ENCODE measurements around the gene RAD54L. TPM values are rescaled to one million over a fixed set of nuclear protein-coding genes. Genes with fewer than 3 reads are reported as not detected.

The RAD54L gene
- total and polyA plus RNA-seq, 2 of the 4 experiments (the other 2 are of a cell fraction), result 4.8 to 10.6 TPM

DNA sequence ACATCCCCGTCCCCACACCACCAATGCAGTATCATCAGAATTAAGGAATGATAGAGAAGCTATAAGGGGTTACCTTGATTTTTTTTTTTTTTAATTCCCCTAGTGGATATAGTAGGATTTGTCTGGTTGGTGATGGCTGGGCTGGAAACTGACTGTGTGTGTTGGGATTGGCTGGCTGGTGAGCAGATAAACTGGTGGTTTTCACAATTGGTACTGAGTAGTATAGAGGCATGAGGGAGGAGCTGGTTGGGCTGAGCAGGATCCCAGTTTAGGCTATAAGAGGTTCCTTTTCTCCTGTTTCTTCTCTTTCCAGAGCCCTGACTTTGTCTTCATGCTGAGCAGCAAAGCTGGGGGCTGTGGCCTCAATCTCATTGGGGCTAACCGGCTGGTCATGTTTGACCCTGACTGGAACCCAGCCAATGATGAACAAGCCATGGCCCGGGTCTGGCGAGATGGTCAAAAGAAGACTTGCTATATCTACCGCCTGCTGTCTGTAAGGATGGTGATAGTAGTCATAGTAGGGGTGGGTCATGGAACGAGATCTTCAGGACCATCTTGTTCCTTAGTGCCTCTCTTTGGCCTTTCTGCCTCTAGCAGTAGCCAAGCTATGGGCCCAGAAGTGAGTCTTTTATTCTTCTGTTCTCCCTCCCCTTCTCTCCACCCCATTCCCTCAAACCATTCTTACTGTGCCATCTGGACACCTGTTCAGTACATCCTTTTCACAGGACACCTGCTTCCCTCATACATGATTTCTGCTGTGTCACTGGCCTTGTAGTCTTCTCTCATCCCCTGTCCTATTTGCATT lies 26.9 kb downstream of the RAD54L start (continued):
- TF ChIP-seq SMC3 (IDR thresholded peaks at IDR 0.05; ENCODE audit: low read depth, low read length), result no peak

DNA sequence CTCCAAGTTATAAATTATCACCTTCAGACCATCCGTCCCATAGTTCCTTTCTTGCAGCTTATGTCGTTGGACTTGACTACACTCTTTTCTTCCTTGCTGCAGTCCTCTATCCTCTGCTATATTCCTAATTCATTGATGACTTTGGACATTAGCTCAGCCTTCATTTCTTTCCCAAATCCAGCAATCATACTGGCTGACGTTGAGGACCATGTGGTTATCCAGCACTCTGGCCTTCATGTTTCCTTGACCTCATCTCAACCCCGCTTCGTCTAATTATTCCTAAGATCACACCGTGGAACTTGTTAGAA lies 27.4 kb downstream of the RAD54L start:
- Histone ChIP-seq H3K9me3 (ENCODE audit: control insufficient read depth, insufficient read depth, low read length) (no peaks in the 10 kb centered on the region), H3K9ac (ENCODE audit: low read depth, low read length) (no peak overlapping the region), H3K9me1 (ENCODE audit: insufficient read depth, low read length) (peaks cover 6% of the 10 kb centered on the region), H3K4ac (ENCODE audit: low read depth, low read length) (no peak overlapping the region), H3K36me3 (ENCODE audit: control insufficient read depth, insufficient read depth, low read length) (peaks cover 29% of the 10 kb centered on the region), H3K4me3 (ENCODE audit: insufficient read depth, low read depth, low read length) (no peak overlapping the region), H3K23ac (ENCODE audit: low read depth, low read length) (no peak overlapping the region), H4K5ac (ENCODE audit: low read depth, low read length) (no peak overlapping the region), H2BK20ac (ENCODE audit: low read depth, low read length) (no peak overlapping the region), H3K27me3 (ENCODE audit: control insufficient read depth, insufficient read depth, low read length) (no peaks in the 10 kb centered on the region), H3K14ac (replicated peaks; ENCODE audit: low read depth, low read length) (no peak overlapping the region), H3K4me2 (ENCODE audit: low read depth, low read length) (no peak overlapping the region), H2AFZ (replicated peaks; ENCODE audit: low read length, poor library complexity) (no peak overlapping the region), H3K18ac (ENCODE audit: low read depth, low read length) (no peak overlapping the region), H2AK9ac (replicated peaks; ENCODE audit: low read depth, low read length, poor library complexity) (no peak overlapping the region), H2BK15ac (ENCODE audit: low read depth, low read length) (no peak overlapping the region), H2AK5ac (ENCODE audit: low read depth, low read length) (no peak overlapping the region), H3K56ac (ENCODE audit: extremely low read depth, insufficient read depth, low read length) (no peak overlapping the region), H4K20me1 (ENCODE audit: insufficient read depth, low read length) (no peaks in the 10 kb centered on the region), H3K79me1 (ENCODE audit: low read depth in 1 of 2, low read length in 2 of 2) (peaks cover 1 to 3% of the 10 kb centered on the region in 2 experiments; a peak in 1 of 4 replicates), H3K4me1 (ENCODE audit: control insufficient read depth, insufficient read depth, low read length) (no peaks in the 10 kb centered on the region), H4K8ac (ENCODE audit: low read depth in 2 of 2, low read length in 2 of 2) (no peak overlapping the region), H2BK120ac (ENCODE audit: low read depth, low read length) (no peak overlapping the region), H4K91ac (ENCODE audit: insufficient read depth, low read depth, low read length) (no peak overlapping the region), H2BK5ac (ENCODE audit: low read depth, low read length, poor library complexity, severe bottlenecking) (no peak overlapping the region), H3K27ac (ENCODE audit: insufficient read depth, low read length) (no peak overlapping the region)
- intact Hi-C loops (cut with micrococcal nuclease) (no loop called here), in situ Hi-C loops (cut with MboI; ENCODE audit: low sequenced_read_pairs) (no loop called here), dilution Hi-C loops (cut with HindIII; ENCODE audit: low sequenced_read_pairs, unreplicated experiment) (no loop called here)
- TF ChIP-seq, protein P1, sequence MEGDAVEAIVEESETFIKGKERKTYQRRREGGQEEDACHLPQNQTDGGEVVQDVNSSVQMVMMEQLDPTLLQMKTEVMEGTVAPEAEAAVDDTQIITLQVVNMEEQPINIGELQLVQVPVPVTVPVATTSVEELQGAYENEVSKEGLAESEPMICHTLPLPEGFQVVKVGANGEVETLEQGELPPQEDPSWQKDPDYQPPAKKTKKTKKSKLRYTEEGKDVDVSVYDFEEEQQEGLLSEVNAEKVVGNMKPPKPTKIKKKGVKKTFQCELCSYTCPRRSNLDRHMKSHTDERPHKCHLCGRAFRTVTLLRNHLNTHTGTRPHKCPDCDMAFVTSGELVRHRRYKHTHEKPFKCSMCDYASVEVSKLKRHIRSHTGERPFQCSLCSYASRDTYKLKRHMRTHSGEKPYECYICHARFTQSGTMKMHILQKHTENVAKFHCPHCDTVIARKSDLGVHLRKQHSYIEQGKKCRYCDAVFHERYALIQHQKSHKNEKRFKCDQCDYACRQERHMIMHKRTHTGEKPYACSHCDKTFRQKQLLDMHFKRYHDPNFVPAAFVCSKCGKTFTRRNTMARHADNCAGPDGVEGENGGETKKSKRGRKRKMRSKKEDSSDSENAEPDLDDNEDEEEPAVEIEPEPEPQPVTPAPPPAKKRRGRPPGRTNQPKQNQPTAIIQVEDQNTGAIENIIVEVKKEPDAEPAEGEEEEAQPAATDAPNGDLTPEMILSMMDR (conservative IDR thresholded peaks at IDR 0.05; ENCODE audit: low read depth, low read length), result no peak
- no peak for TF ChIP-seq CEBPB (IDR thresholded peaks at IDR 0.05; ENCODE audit: low read depth, low read length)
- TF ChIP-seq, protein P2, sequence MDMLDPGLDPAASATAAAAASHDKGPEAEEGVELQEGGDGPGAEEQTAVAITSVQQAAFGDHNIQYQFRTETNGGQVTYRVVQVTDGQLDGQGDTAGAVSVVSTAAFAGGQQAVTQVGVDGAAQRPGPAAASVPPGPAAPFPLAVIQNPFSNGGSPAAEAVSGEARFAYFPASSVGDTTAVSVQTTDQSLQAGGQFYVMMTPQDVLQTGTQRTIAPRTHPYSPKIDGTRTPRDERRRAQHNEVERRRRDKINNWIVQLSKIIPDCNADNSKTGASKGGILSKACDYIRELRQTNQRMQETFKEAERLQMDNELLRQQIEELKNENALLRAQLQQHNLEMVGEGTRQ (IDR thresholded peaks at IDR 0.05; ENCODE audit: low read depth, low read length), result no peak
- TF ChIP-seq RFX5 (IDR thresholded peaks at IDR 0.05; ENCODE audit: low read depth, low read length), result no peak
- no peak for TF ChIP-seq BHLHE40 (IDR thresholded peaks at IDR 0.05; ENCODE audit: low read depth, low read length)
- TF ChIP-seq MXI1 (IDR thresholded peaks at IDR 0.05; ENCODE audit: borderline replicate concordance, low read depth, low read length), result no peak
- no peak for TF ChIP-seq MAFK (IDR thresholded peaks at IDR 0.05; ENCODE audit: low read depth, low read length)
- no peak for TF ChIP-seq MAZ (IDR thresholded peaks at IDR 0.05; ENCODE audit: borderline replicate concordance, low read depth, low read length)
- no peak for TF ChIP-seq NFE2L2 (IDR thresholded peaks at IDR 0.05; ENCODE audit: low read depth, low read length)
- TF ChIP-seq CHD1 (IDR thresholded peaks at IDR 0.05; ENCODE audit: low read depth, low read length), result no peak
- TF ChIP-seq POLR2A (IDR thresholded peaks at IDR 0.05; ENCODE audit: low read depth, low read length), result no peak
- no peak for TF ChIP-seq RCOR1 (IDR thresholded peaks at IDR 0.05; ENCODE audit: insufficient replicate concordance, low read length)
- 93% methylated on average over 6 of the region's 6 CpGs; no CpG with 5 or more reads in 1 of the 2 experiments for WGBS, 2 experiments (ENCODE audit: extremely low coverage in 2 of 2, insufficient read length in 1 of 2)
- BruUV-seq (replicated peaks), result no TSS peak
- CTCF ChIA-PET, result no interaction called here
- no peak for DNase-seq
- POLR2A ChIA-PET (ENCODE audit: unreplicated experiment), result no interaction called here
- no peak for ATAC-seq (ENCODE audit: low read depth)
